ENCODE measurements around the gene IFNL1. TPM values are rescaled to one million over a fixed set of nuclear protein-coding genes. Genes with fewer than 3 reads are reported as not detected.

The IFNL1 gene
- not detected for polyA plus RNA-seq (2012; ENCODE audit: low read depth, missing spikeins)

GRCh38 chr19:39296055-39296645 lies at the start of gene IFNL1:
TSS of gene IFNL1 (plus strand) at chr19:39296407. CDS start at chr19:39296422, 15 bp downstream.
- no peak for DNase-seq (ENCODE audit: insufficient read length, low spot score)
- TF ChIP-seq TAF1 (IDR thresholded peaks at IDR 0.05; ENCODE audit: low read depth, low read length) = no peak
- TF ChIP-seq PAX5 (IDR thresholded peaks at IDR 0.05; ENCODE audit: insufficient read depth, low read length, severe bottlenecking) = no peak
- no peak for TF ChIP-seq POLR2A (IDR thresholded peaks at IDR 0.05; ENCODE audit: low read depth, low read length)
- no peak for FAIRE-seq

GRCh38 chr19:39246951-39247669 lies 49.1 kb upstream of the IFNL1 start:
- DNase-seq (ENCODE audit: insufficient read length, low spot score) (no peak), FAIRE-seq (no peak)
- TF ChIP-seq POLR2A (IDR thresholded peaks at IDR 0.05; ENCODE audit: low read depth, low read length) (no peak), POLR2AphosphoS5 (IDR thresholded peaks at IDR 0.05; ENCODE audit: low read depth, low read length) (no peak), PAX5 (IDR thresholded peaks at IDR 0.05; ENCODE audit: insufficient read depth, low read length, severe bottlenecking) (no peak), SPI1 (IDR thresholded peaks at IDR 0.05; ENCODE audit: low read depth, low read length) (no peak), POU2F2 (IDR thresholded peaks at IDR 0.05; ENCODE audit: low read depth, low read length) (no peak), TAF1 (IDR thresholded peaks at IDR 0.05; ENCODE audit: low read depth, low read length) (no peak)

DNA sequence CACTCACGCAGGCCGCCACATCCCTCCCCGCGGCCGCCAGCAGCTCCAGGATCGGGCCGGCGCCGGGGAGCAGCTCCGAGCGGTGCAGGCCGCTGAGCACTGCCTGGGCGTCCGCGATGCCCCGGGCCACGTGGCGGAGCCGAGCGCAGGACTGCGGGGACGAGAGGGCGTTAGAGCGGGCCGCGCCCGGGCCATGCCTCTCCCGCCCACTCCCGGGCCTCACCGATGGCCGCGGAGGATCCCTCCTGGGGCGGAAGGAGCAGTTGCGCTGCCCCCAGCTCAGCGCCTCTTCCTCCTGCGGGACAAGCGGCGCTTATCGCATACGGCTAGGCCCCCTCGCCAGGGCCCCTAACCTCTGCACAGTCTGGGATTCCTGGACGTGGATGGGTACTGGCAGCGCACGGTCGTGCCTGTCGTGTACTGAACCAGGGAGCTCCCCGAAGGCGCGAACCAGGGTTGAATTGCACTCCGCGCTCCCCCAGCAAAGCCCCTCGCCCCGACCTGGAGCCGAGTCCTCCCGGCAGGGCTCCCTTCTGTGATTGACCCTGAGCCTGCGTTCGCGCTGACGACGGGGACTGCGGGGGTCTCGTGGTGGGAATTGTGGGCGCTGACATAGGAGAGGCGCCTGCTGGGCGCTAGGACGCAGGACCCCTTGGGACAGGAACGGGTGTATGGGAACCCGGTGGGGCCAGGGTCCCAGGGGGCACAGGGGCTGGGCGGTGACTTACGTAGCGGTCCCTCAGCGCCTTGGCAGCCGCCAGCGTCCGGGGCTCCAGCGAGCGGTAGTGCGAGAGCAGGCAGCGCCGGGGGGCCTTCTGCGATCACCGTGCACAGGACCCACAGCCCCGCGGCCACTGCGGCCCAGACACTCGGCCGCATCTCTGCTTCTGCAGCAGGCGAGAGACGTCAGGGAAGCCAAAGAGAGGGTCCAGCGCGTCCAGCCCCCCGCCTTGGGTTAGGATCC lies 48.2 kb upstream of the IFNL1 start:
- no peak for FAIRE-seq
- DNase-seq (ENCODE audit: insufficient read length, low spot score) = no peak
- TF ChIP-seq POU2F2 (IDR thresholded peaks at IDR 0.05; ENCODE audit: low read depth, low read length) = no peak
- no peak for TF ChIP-seq PAX5 (IDR thresholded peaks at IDR 0.05; ENCODE audit: insufficient read depth, low read length, severe bottlenecking)
- TF ChIP-seq POLR2A (IDR thresholded peaks at IDR 0.05; ENCODE audit: low read depth, low read length) = no peak

GRCh38 chr19:39248806-39249205 lies 47.4 kb upstream of the IFNL1 start, which contains the start of gene IFNL4:
TSS of gene IFNL4 (minus strand) at chr19:39248856.
- FAIRE-seq = no peak
- DNase-seq (ENCODE audit: insufficient read length, low spot score) = no peak
- TF ChIP-seq SPI1 (IDR thresholded peaks at IDR 0.05; ENCODE audit: low read depth, low read length) (no peak), PAX5 (IDR thresholded peaks at IDR 0.05; ENCODE audit: insufficient read depth, low read length, severe bottlenecking) (no peak), TAF1 (IDR thresholded peaks at IDR 0.05; ENCODE audit: low read depth, low read length) (no peak), POU2F2 (IDR thresholded peaks at IDR 0.05; ENCODE audit: low read depth, low read length) (no peak), POLR2A (IDR thresholded peaks at IDR 0.05; ENCODE audit: low read depth, low read length) (no peak)

- no peak for DNase-seq (ENCODE audit: insufficient read length, low spot score)
- no peak for FAIRE-seq
- no peak for TF ChIP-seq POLR2A (IDR thresholded peaks at IDR 0.05; ENCODE audit: low read depth, low read length)
- no peak for TF ChIP-seq TAF1 (IDR thresholded peaks at IDR 0.05; ENCODE audit: low read depth, low read length)
Observed at GRCh38 chr19:39251081-39251480, 45.1 kb upstream of the IFNL1 start.

- DNase-seq (ENCODE audit: insufficient read length, low spot score) = no peak
- FAIRE-seq = no peak
- no peak for TF ChIP-seq PAX5 (IDR thresholded peaks at IDR 0.05; ENCODE audit: insufficient read depth, low read length, severe bottlenecking)
- no peak for TF ChIP-seq POLR2AphosphoS5 (IDR thresholded peaks at IDR 0.05; ENCODE audit: low read depth, low read length)
Observed at GRCh38 chr19:39251846-39252245, 44.4 kb upstream of the IFNL1 start.

- DNase-seq (ENCODE audit: insufficient read length, low spot score) = no peak
- FAIRE-seq = no peak
- no peak for TF ChIP-seq SPI1 (IDR thresholded peaks at IDR 0.05; ENCODE audit: low read depth, low read length)
- TF ChIP-seq POLR2AphosphoS5 (IDR thresholded peaks at IDR 0.05; ENCODE audit: low read depth, low read length) = no peak
- TF ChIP-seq TAF1 (IDR thresholded peaks at IDR 0.05; ENCODE audit: low read depth, low read length) = no peak
- TF ChIP-seq POLR2A (IDR thresholded peaks at IDR 0.05; ENCODE audit: low read depth, low read length) = no peak
- TF ChIP-seq PAX5 (IDR thresholded peaks at IDR 0.05; ENCODE audit: insufficient read depth, low read length, severe bottlenecking) = no peak
- TF ChIP-seq POU2F2 (IDR thresholded peaks at IDR 0.05; ENCODE audit: low read depth, low read length) = no peak
Observed at GRCh38 chr19:39252458-39252857, 43.7 kb upstream of the IFNL1 start.

- FAIRE-seq (no peak), DNase-seq (ENCODE audit: insufficient read length, low spot score) (no peak)
- TF ChIP-seq PAX5 (IDR thresholded peaks at IDR 0.05; ENCODE audit: insufficient read depth, low read length, severe bottlenecking) (no peak), POLR2A (IDR thresholded peaks at IDR 0.05; ENCODE audit: low read depth, low read length) (no peak), SPI1 (IDR thresholded peaks at IDR 0.05; ENCODE audit: low read depth, low read length) (no peak), TAF1 (IDR thresholded peaks at IDR 0.05; ENCODE audit: low read depth, low read length) (no peak), POU2F2 (IDR thresholded peaks at IDR 0.05; ENCODE audit: low read depth, low read length) (no peak), POLR2AphosphoS5 (IDR thresholded peaks at IDR 0.05; ENCODE audit: low read depth, low read length) (no peak)
Observed at GRCh38 chr19:39253374-39254149, 42.6 kb upstream of the IFNL1 start.

All from GM12891 (cell line).